Stomach smooth muscle (tissue), 2 donors: ENCODE measurements around the gene MTIF3.

Source experiments
- H3K27ac ChIP-seq: one replicate; pipeline ENCODE4 v1.7.0; 2013; ENCODE audit warnings: mild to moderate bottlenecking, low read length, inconsistent platforms
- H3K27me3 ChIP-seq, 2 donors: one replicate each; pipeline ENCODE4 v1.7.0; 2013; ENCODE audit warnings: low read length in 2 of 2; ENCODE audit not compliant: insufficient read depth in 2 of 2, control insufficient read depth in 1 of 2
- H3K36me3 ChIP-seq, 2 donors: one replicate each; pipeline ENCODE4 v1.7.0; 2013; ENCODE audit warnings: low read length in 2 of 2; ENCODE audit not compliant: control insufficient read depth in 2 of 2, insufficient read depth in 2 of 2
- H3K4me1 ChIP-seq: one replicate; pipeline ENCODE4 v1.7.0; 2013; ENCODE audit warnings: low read length; ENCODE audit not compliant: control insufficient read depth, insufficient read depth
- H3K4me3 ChIP-seq, 2 donors: one replicate each; pipeline ENCODE4 v1.7.0; 2013; ENCODE audit warnings: low read length in 2 of 2
- H3K9ac ChIP-seq, 2 donors: one replicate each; pipeline ENCODE4 v1.7.0; 2013; ENCODE audit warnings: low read length in 2 of 2, mild to moderate bottlenecking in 1 of 2
- H3K9me3 ChIP-seq, 2 donors: one replicate each; pipeline ENCODE4 v1.7.0; 2013; ENCODE audit warnings: low read length in 2 of 2; ENCODE audit not compliant: control insufficient read depth in 2 of 2
- donor health status: healthy.
- donor health status: Pancreatic carcinoma.

The MTIF3 gene

GRCh38 chr13:27455331-27455855, 5.0 kb upstream of the MTIF3 start:
- Histone ChIP-seq H3K4me3 (peak overlapping the region; percentile 45 to 62), H3K9me3 (no peaks in the 10 kb centered on the region), H3K27me3 (no peaks in the 10 kb centered on the region), H3K9ac (peak overlapping the region; percentile 35 to 37), H3K36me3 (no peaks in the 10 kb centered on the region), H3K4me1 (no peaks in the 10 kb centered on the region), H3K27ac (no peak overlapping the region)

GRCh38 chr13:27450921-27451471, 632 bp upstream of the MTIF3 start:
- no peaks in the 10 kb centered on the region for H3K27me3 ChIP-seq
- H3K36me3 ChIP-seq, result no peaks in the 10 kb centered on the region
- H3K27ac ChIP-seq, result peak overlapping the region; percentile 98
- H3K9ac ChIP-seq, result peak overlapping the region; percentile 88 to 94
- peaks cover 9% of the 10 kb centered on the region for H3K4me1 ChIP-seq
- no peaks in the 10 kb centered on the region for H3K9me3 ChIP-seq
- peak overlapping the region; percentile 88 to 99 for H3K4me3 ChIP-seq

- H3K27me3 ChIP-seq, result no peaks in the 10 kb centered on the region
- H3K9ac ChIP-seq, result peak overlapping the region; percentile 88 to 94
- peak overlapping the region; percentile 88 to 99 for H3K4me3 ChIP-seq
- H3K36me3 ChIP-seq, result peaks cover 0 to 3% of the 10 kb centered on the region in 2 donors
- no peaks in the 10 kb centered on the region for H3K9me3 ChIP-seq
- H3K4me1 ChIP-seq, result peaks cover 12% of the 10 kb centered on the region
- peak overlapping the region; percentile 98 for H3K27ac ChIP-seq
Measured at GRCh38 chr13:27449081-27449603, 1.2 kb downstream of the MTIF3 start.

- Histone ChIP-seq H3K36me3 (peaks cover 0 to 3% of the 10 kb centered on the region in 2 donors), H3K9me3 (no peaks in the 10 kb centered on the region), H3K9ac (no peak overlapping the region), H3K4me3 (no peak overlapping the region), H3K27ac (no peak overlapping the region), H3K27me3 (no peaks in the 10 kb centered on the region), H3K4me1 (peaks cover 12% of the 10 kb centered on the region)
Measured at GRCh38 chr13:27448308-27448707, 2.1 kb downstream of the MTIF3 start.

DNA sequence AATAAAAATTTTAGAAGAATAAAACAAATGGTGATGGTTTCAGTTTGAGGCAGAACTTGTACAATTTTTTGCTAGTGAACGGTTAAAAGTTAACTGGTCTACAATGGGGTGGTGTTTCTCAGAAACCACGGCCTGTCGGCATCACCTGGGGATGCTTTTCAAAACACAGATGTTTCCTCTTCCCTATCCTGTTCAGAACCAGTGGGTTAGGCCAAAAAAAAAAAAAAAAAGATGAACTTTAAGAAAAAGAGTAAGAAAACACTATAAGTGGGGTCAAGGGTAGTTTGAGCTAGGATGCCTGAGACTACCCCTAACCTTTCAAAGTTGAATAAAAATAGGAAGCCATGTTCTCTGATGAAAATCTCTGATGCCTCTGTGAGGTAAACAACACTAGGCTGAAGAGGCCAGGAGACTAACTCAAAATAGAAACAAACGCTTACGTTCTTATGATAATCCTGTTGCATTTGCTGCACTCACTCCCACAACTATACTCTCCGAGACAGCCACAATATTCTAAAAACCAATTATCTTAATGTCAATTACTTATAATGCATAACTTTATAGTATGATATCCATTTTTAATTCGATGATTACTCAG, 3.3 kb downstream of the MTIF3 start:
- Histone ChIP-seq H3K27ac (no peak overlapping the region), H3K36me3 (peaks cover 6 to 7% of the 10 kb centered on the region in 2 donors), H3K9ac (no peak overlapping the region), H3K9me3 (no peaks in the 10 kb centered on the region), H3K4me3 (no peak overlapping the region), H3K4me1 (peaks cover 12% of the 10 kb centered on the region), H3K27me3 (no peaks in the 10 kb centered on the region)

GRCh38 chr13:27442797-27443196, 7.6 kb downstream of the MTIF3 start:
- Histone ChIP-seq H3K4me3 (no peak overlapping the region), H3K9me3 (no peaks in the 10 kb centered on the region), H3K4me1 (peaks cover 3% of the 10 kb centered on the region), H3K36me3 (peaks cover 19 to 25% of the 10 kb centered on the region in 2 donors), H3K27me3 (no peaks in the 10 kb centered on the region), H3K27ac (no peak overlapping the region), H3K9ac (no peak overlapping the region)

DNA sequence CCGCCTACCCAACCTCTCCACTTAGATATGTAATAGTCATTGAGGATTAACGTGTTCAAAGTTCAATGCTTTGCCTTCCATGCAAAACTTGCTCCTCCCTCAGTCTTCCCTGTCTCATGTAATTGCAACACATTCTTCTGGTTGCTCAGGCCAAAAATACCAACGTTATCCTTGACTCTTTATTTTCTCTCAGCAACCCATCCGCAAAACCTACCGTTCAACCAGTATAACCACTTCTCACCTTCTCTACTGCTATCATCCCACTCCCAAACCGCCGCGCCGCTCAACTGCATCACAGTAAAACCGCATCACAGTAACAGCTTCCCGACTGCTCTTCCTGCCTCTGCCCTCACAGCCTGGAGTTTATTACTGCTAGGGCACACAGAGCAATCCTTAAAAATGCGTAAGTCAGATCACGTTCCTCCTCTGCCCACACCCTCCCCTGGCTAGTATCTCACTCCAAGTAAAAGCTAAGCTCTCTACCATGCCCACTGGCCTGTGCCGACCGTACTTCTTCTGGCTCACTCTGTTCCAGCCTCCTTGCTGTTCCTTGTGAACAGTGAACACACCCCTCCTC, 8.2 kb downstream of the MTIF3 start:
- no peak overlapping the region for H3K4me3 ChIP-seq
- H3K27ac ChIP-seq, result no peak overlapping the region
- H3K9ac ChIP-seq, result no peak overlapping the region

GRCh38 chr13:27440408-27440807, 10.0 kb downstream of the MTIF3 start:
- Histone ChIP-seq H3K4me3 (no peak overlapping the region), H3K9me3 (no peaks in the 10 kb centered on the region), H3K36me3 (peaks cover 27 to 37% of the 10 kb centered on the region in 2 donors), H3K9ac (no peak overlapping the region), H3K27ac (no peak overlapping the region), H3K4me1 (peaks cover 1% of the 10 kb centered on the region), H3K27me3 (no peaks in the 10 kb centered on the region)

More for the DNA sequence above, 8.2 kb downstream of the MTIF3 start:
- Histone ChIP-seq H3K36me3 (peaks cover 19 to 25% of the 10 kb centered on the region in 2 donors), H3K4me1 (peaks cover 3% of the 10 kb centered on the region), H3K27me3 (no peaks in the 10 kb centered on the region), H3K9me3 (no peaks in the 10 kb centered on the region)

GRCh38 chr13:27437126-27437525, 13.2 kb downstream of the MTIF3 start:
- Histone ChIP-seq H3K27me3 (no peaks in the 10 kb centered on the region), H3K4me3 (no peak overlapping the region), H3K9me3 (no peaks in the 10 kb centered on the region), H3K4me1 (no peaks in the 10 kb centered on the region), H3K36me3 (peaks cover 46 to 56% of the 10 kb centered on the region in 2 donors), H3K27ac (no peak overlapping the region), H3K9ac (no peak overlapping the region)

DNA sequence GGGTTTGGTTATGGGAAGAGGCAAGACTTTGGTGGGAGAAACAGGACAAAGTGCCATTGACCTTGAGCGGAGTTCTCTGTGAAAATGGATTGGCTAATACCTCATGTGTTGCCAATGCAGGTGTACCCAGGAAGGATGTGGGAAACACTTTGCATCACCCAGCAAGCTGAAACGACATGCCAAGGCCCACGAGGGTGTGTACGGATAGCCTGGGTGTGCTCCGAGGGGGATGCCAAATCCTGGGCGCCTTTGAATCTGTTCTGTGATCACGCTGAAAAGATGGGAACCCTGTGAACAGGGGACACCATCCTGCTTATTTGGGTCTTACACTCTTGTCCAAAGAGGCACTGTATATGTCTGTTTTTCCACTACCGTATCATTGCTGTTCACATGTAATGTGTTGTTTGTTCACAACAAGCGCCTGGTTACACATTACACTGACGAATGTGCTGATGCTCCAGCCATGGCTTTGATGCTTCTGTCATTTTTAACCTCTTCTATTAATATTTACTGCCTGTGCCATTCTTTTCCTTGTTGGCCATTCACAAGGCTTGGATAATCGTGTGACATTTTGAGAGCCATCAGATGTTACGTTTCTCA, 17.7 kb downstream of the MTIF3 start:
- H3K27ac ChIP-seq, result no peak overlapping the region
- no peak overlapping the region for H3K4me3 ChIP-seq
- no peaks in the 10 kb centered on the region for H3K9me3 ChIP-seq
- no peaks in the 10 kb centered on the region for H3K27me3 ChIP-seq
- H3K4me1 ChIP-seq, result peaks cover 1% of the 10 kb centered on the region
- H3K9ac ChIP-seq, result no peak overlapping the region
- peaks cover 57 to 59% of the 10 kb centered on the region in 2 donors for H3K36me3 ChIP-seq
